Measurements from ENCODE around the gene NCS1. TPM values are rescaled to one million over a fixed set of nuclear protein-coding genes. Genes with fewer than 3 reads are reported as not detected.

The NCS1 gene
- total and polyA plus RNA-seq, 2 experiments from 2014 or later = 4.7 to 33.0 TPM

DNA sequence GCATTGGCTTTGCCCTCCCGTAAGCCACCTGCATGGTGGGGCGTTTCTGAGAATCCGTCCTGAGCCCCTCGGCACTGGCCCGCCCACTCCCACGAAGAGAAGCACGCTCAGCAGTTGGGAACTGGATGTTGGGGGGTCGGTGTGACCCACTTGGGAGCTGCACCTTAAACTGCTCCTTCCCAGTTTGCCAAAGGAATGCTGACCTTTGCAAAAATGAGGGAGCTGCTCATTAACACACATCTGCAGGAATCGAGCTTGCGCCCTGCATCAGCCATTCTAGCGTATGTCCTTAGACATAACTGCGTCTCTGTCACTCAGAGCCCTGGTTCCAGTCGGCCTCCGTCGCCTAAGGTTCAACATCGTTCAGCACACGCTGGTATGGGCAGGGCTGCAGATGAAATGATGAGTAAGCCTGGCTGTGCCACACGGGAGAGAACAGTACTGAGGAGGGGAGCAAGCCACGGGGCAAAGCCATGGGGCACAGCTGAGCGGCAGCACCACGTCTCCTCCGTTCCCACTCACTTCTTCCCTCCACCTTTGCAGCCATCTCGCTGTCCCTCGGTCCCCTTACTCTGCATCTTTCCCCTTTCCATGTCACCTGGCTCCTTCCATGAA lies 28.8 kb upstream of the NCS1 start:
- in situ Hi-C loops (cut with MboI) = no loop called here
- Histone ChIP-seq H3K36me3 (ENCODE audit: low read depth) (no peaks in the 10 kb centered on the region), H3K9ac (no peak overlapping the region), H3K27ac (no peak overlapping the region), H3K79me2 (ENCODE audit: insufficient read depth) (no peaks in the 10 kb centered on the region), H4K20me1 (ENCODE audit: insufficient read depth) (no peaks in the 10 kb centered on the region), H3K4me3 (no peak overlapping the region), H3K4me2 (ENCODE audit: unreplicated experiment) (no peak overlapping the region), H3K9me3 (ENCODE audit: low read depth) (no peaks in the 10 kb centered on the region), H3K9me2 (ENCODE audit: insufficient read depth) (no peaks in the 10 kb centered on the region), H3K27me3 (replicated peaks; ENCODE audit: insufficient read depth) (no peaks in the 10 kb centered on the region), H3F3A (ENCODE audit: insufficient read depth) (peaks cover 33% of the 10 kb centered on the region), H3K4me1 (ENCODE audit: insufficient read depth) (peaks cover 18% of the 10 kb centered on the region), H2AFZ (no peak overlapping the region)
- WGBS, 2 experiments (ENCODE audit: low coverage in 1 of 2, low lambda C conversion rate in 2 of 2, missing lambda C conversion rate in 2 of 2) = 76 to 80% methylated on average over 23 to 24 of the region's 24 CpGs
- no peak for TF ChIP-seq EZH2 (IDR thresholded peaks at IDR 0.05; ENCODE audit: insufficient read depth, poor library complexity, severe bottlenecking)
- peak; percentile 34 for DNase-seq

DNA sequence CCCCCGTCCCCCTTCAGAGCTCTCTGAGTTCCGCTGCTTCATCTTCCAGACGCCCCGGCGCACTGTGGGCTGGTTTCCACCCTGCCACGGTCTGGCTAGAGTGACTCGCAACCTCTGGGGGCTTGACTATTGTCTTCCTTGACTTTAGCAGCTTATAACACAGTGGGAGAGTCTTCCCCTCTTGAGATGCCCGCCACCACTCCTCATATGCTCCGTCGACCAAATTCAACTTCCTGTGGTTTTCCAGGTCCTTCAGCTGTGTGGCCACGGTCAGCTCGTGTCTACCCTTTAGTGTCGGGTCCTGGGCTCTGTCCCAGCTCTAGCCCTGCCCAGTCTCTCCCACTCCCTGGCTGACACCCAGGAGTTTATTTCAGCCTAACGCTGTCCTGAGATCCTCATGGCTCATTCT lies 28.2 kb upstream of the NCS1 start:
- peaks cover 14% of the 10 kb centered on the region for H3K4me1 ChIP-seq (ENCODE audit: insufficient read depth)
- H3K36me3 ChIP-seq (ENCODE audit: low read depth) = no peaks in the 10 kb centered on the region
- no peak overlapping the region for H3K4me3 ChIP-seq
- H2AFZ ChIP-seq = peak overlapping the region; percentile 17
- H3K27me3 ChIP-seq (replicated peaks; ENCODE audit: insufficient read depth) = no peaks in the 10 kb centered on the region
- no peaks in the 10 kb centered on the region for H3K9me3 ChIP-seq (ENCODE audit: low read depth)
- in situ Hi-C loops (cut with MboI) = no loop called here
- DNase-seq = peak; percentile 76
- TF ChIP-seq EZH2phosphoT487 (IDR thresholded peaks at IDR 0.05; ENCODE audit: insufficient read depth, low read depth) = no peak
- no peak for TF ChIP-seq EZH2 (IDR thresholded peaks at IDR 0.05; ENCODE audit: insufficient read depth, poor library complexity, severe bottlenecking)
- H3K4me2 ChIP-seq (ENCODE audit: unreplicated experiment) = peak overlapping the region; percentile 10
- H3K9me2 ChIP-seq (ENCODE audit: insufficient read depth) = no peaks in the 10 kb centered on the region
- no peaks in the 10 kb centered on the region for H3K79me2 ChIP-seq (ENCODE audit: insufficient read depth)
- H3F3A ChIP-seq (ENCODE audit: insufficient read depth) = peaks cover 29% of the 10 kb centered on the region
- WGBS, 2 experiments (ENCODE audit: low coverage in 1 of 2, low lambda C conversion rate in 2 of 2, missing lambda C conversion rate in 2 of 2) = 6% methylated on average over 14 of the region's 14 CpGs
- no peak overlapping the region for H3K9ac ChIP-seq
- no peaks in the 10 kb centered on the region for H4K20me1 ChIP-seq (ENCODE audit: insufficient read depth)
- no peak overlapping the region for H3K27ac ChIP-seq

DNA sequence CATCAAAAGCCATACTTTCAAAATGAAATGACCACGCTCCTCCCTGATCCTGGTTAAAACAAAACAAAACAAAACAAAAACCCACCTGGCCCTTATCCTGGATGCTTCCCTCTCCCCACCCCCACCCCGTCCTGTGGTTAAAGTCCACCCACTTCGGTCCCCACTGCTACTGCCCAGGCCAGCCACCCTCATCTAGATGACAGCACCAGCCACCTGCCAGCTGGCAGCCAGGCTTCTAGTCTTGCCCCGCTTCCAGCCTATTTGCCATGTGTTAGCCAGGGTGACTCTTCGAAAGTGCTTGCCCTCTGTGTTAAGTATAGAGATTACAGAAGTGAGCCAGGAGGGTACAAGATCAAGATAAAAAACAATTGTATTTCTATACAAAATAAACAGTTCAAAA lies 27.5 kb upstream of the NCS1 start:
- no peaks in the 10 kb centered on the region for H4K20me1 ChIP-seq (ENCODE audit: insufficient read depth)
- peaks cover 7% of the 10 kb centered on the region for H3K4me1 ChIP-seq (ENCODE audit: insufficient read depth)
- DNase-seq = no peak
- H3K9ac ChIP-seq = no peak overlapping the region
- H3K36me3 ChIP-seq (ENCODE audit: low read depth) = no peaks in the 10 kb centered on the region
- TF ChIP-seq EZH2 (IDR thresholded peaks at IDR 0.05; ENCODE audit: insufficient read depth, poor library complexity, severe bottlenecking) (no peak), EZH2phosphoT487 (IDR thresholded peaks at IDR 0.05; ENCODE audit: insufficient read depth, low read depth) (no peak)
- peaks cover 21% of the 10 kb centered on the region for H3F3A ChIP-seq (ENCODE audit: insufficient read depth)
- no peaks in the 10 kb centered on the region for H3K27me3 ChIP-seq (replicated peaks; ENCODE audit: insufficient read depth)
- in situ Hi-C loops (cut with MboI) = no loop called here
- no peaks in the 10 kb centered on the region for H3K79me2 ChIP-seq (ENCODE audit: insufficient read depth)
- H3K4me3 ChIP-seq = no peak overlapping the region
- no peak overlapping the region for H3K4me2 ChIP-seq (ENCODE audit: unreplicated experiment)
- WGBS, 2 experiments (ENCODE audit: low coverage in 1 of 2, low lambda C conversion rate in 2 of 2, missing lambda C conversion rate in 2 of 2) = 44 to 49% methylated on average over 4 to 5 of the region's 5 CpGs
- H2AFZ ChIP-seq = no peak overlapping the region
- H3K9me2 ChIP-seq (ENCODE audit: insufficient read depth) = no peaks in the 10 kb centered on the region
- H3K27ac ChIP-seq = no peak overlapping the region
- no peaks in the 10 kb centered on the region for H3K9me3 ChIP-seq (ENCODE audit: low read depth)

DNA sequence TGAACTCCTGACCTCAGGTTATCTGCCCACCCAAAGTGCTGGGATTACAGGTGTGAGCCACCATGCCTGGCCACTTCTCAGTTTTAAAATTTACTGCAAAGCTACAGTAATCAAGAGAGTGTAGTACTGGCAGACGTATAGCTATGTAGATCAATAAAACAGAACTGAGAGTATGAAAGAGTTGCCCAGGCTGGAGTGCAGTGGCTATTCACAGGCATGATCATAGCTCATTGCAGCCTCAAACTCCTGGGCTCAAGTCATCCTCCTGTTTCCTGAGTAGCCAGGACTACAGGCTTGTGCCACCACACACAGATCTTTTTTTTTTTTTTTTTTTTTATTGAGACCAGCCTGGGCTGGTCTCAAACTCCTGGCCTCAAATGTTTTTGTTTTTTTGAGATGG lies 26.5 kb upstream of the NCS1 start:
- no peak overlapping the region for H3K4me3 ChIP-seq
- H3K9me3 ChIP-seq (ENCODE audit: low read depth) = no peaks in the 10 kb centered on the region
- peaks cover 8% of the 10 kb centered on the region; the same call in 1 of the 2 replicates for H3K4me1 ChIP-seq (ENCODE audit: insufficient read depth)
- H3K36me3 ChIP-seq (ENCODE audit: low read depth) = no peaks in the 10 kb centered on the region
- TF ChIP-seq EZH2phosphoT487 (IDR thresholded peaks at IDR 0.05; ENCODE audit: insufficient read depth, low read depth) (no peak), EZH2 (IDR thresholded peaks at IDR 0.05; ENCODE audit: insufficient read depth, poor library complexity, severe bottlenecking) (no peak)
- no peaks in the 10 kb centered on the region for H4K20me1 ChIP-seq (ENCODE audit: insufficient read depth)
- H3K27me3 ChIP-seq (replicated peaks; ENCODE audit: insufficient read depth) = no peaks in the 10 kb centered on the region
- H2AFZ ChIP-seq = no peak overlapping the region
- 95 to 96% methylated on average over 1 of the region's 1 CpG for WGBS, 2 experiments (ENCODE audit: low coverage in 1 of 2, low lambda C conversion rate in 2 of 2, missing lambda C conversion rate in 2 of 2)
- in situ Hi-C loops (cut with MboI) = no loop called here
- peaks cover 12% of the 10 kb centered on the region for H3F3A ChIP-seq (ENCODE audit: insufficient read depth)
- no peak overlapping the region for H3K9ac ChIP-seq
- no peaks in the 10 kb centered on the region for H3K79me2 ChIP-seq (ENCODE audit: insufficient read depth)
- no peak overlapping the region for H3K27ac ChIP-seq
- no peak overlapping the region for H3K4me2 ChIP-seq (ENCODE audit: unreplicated experiment)
- H3K9me2 ChIP-seq (ENCODE audit: insufficient read depth) = no peaks in the 10 kb centered on the region
- DNase-seq = no peak
